HepG2 (cell line): ENCODE data around the gene ANKFY1. TPM values are rescaled to one million over a fixed set of nuclear protein-coding genes. Genes with fewer than 3 reads are reported as not detected.

Experiments
- ATAC-seq: fragments of 200-7000 bp; cut with Tn5 transposase; 3 replicates; pipeline ENCODE4 v1.9.1; 2020; ENCODE audit warnings: mild to moderate bottlenecking, moderate library complexity
- BruUV-seq: library from RNA; stranded (reverse); fragments of 400-500 nt; replicated peaks from 2 replicates; lab custom pipeline; 2021; lab: Mats Ljungman, UMichigan
- CTCF ChIA-PET: fragments of 300-600 bp; formaldehyde crosslinking; extraction: SDS; loops from one replicate; lab custom pipeline; 2021; ENCODE audit warnings: low total read pairs, inconsistent platforms, low intra/inter-chr PET ratio; lab: Yijun Ruan, JAX
- POLR2A ChIA-PET: fragments of 350-600 bp; sonication (Branson Sonifier 250); formaldehyde crosslinking; loops from one replicate; lab custom pipeline; 2020; ENCODE audit warnings: antibody characterized with exemption, inconsistent platforms; lab: Yijun Ruan, JAX
- DNase-seq: peaks from one replicate; pipeline ENCODE4 v3.0.0-alpha.2; 2015; ENCODE audit warnings: low spot score
- FAIRE-seq: peaks from 3 replicates; lab custom pipeline; 2011; peaks lifted over from hg19 to GRCh38; lab: Jason Lieb, UNC
- H2AFZ ChIP-seq: one replicate; pipeline ENCODE4 v1.6.1; 2011; ENCODE audit warnings: low read length, inconsistent platforms
- H3K27ac ChIP-seq: fragments of 300-600 bp; 3 replicates; pipeline ENCODE4 v1.8.0; 2011; ENCODE audit warnings: mixed run types, mild to moderate bottlenecking, mixed read lengths, low read length, inconsistent platforms; ENCODE audit not compliant: insufficient read depth; ENCODE audit errors: extremely low read length
- H3K27me3 ChIP-seq, 2 experiments: fragments of 200-600 bp in 1 of 2; 2 replicates in 1 of 2; 3 replicates in 1 of 2; pipeline versions ENCODE4 v1.6.0 to v1.8.0; 2011; ENCODE audit warnings: low read length in 2 of 2, mild to moderate bottlenecking in 2 of 2, moderate library complexity in 2 of 2, inconsistent platforms in 1 of 2; ENCODE audit not compliant: insufficient read depth in 2 of 2, control insufficient read depth in 1 of 2
- H3K36me3 ChIP-seq, 2 experiments: fragments of 200-600 bp in 1 of 2; replicated peaks in 1 of 2; 2 replicates in 1 of 2; 3 replicates in 1 of 2; pipeline versions ENCODE4 v1.5.1 to v1.8.0; 2011; ENCODE audit warnings: low read length in 2 of 2, inconsistent platforms in 1 of 2; ENCODE audit not compliant: insufficient read depth in 2 of 2, control insufficient read depth in 1 of 2
- H3K4me1 ChIP-seq: 2 replicates; pipeline ENCODE4 v1.5.1; 2012; ENCODE audit warnings: low read length, inconsistent platforms; ENCODE audit not compliant: insufficient read depth
- H3K4me2 ChIP-seq: 2 replicates; pipeline ENCODE4 v1.6.0; 2011; ENCODE audit warnings: low read depth, low read length, inconsistent platforms
- H3K4me3 ChIP-seq, 3 experiments: fragments of 200-600 bp in 1 of 3; sonication (generic), shearing (Covaris generic) in 1 of 3; replicated peaks in 1 of 3; 2 replicates each; pipeline ENCODE4 v1.5.1; 2011 to 2016; ENCODE audit warnings: low read length in 3 of 3, inconsistent platforms in 2 of 3, low read depth in 2 of 3, mild to moderate bottlenecking in 2 of 3, control low read depth in 1 of 3, mixed read lengths in 1 of 3; ENCODE audit not compliant: insufficient read depth in 1 of 3
- H3K79me2 ChIP-seq: one replicate; pipeline ENCODE4 v1.6.1; 2011; ENCODE audit warnings: low read length, inconsistent platforms; ENCODE audit not compliant: insufficient read depth
- H3K9ac ChIP-seq: 2 replicates; pipeline ENCODE4 v1.6.0; 2011; ENCODE audit warnings: mild to moderate bottlenecking, low read depth, low read length, inconsistent platforms; ENCODE audit not compliant: insufficient read depth
- H3K9me3 ChIP-seq: 2 replicates; pipeline ENCODE4 v1.5.1; 2012; ENCODE audit warnings: mild to moderate bottlenecking, low read length
- H4K20me1 ChIP-seq: 2 replicates; pipeline ENCODE4 v1.6.0; 2011; ENCODE audit warnings: inconsistent platforms, mild to moderate bottlenecking, low read length, moderate library complexity; ENCODE audit not compliant: insufficient read depth
- NBN ChIP-seq: fragments of 450-650 bp; conservative IDR thresholded peaks from 2 replicates; pipeline ENCODE4 v1.6.1; 2017
- SIX4 ChIP-seq: sonication (generic); formaldehyde crosslinking; IDR thresholded peaks from 2 replicates; pipeline ENCODE4 v1.4.0; 2020; ENCODE audit warnings: missing genetic modification reagents
- ZNF292 ChIP-seq: sonication (generic); formaldehyde crosslinking; IDR thresholded peaks from 2 replicates; pipeline ENCODE4 v1.8.1; 2022; ENCODE audit warnings: mild to moderate bottlenecking, low read depth, missing genetic modification reagents, borderline replicate concordance
- ZNF687 ChIP-seq: sonication (generic); formaldehyde crosslinking; IDR thresholded peaks from 2 replicates; pipeline ENCODE4 v1.5.1; 2020; ENCODE audit warnings: mild to moderate bottlenecking, missing genetic modification reagents, moderate library complexity
- WGBS: methylation state at CpG from one replicate; pipeline ENCODE4 v1.1.6; 2017; ENCODE audit warnings: low lambda C conversion rate; 5-methylcytosine and 5-hydroxymethylcytosine counted together
- in situ Hi-C: cut with HindIII; loops from 2 replicates; pipeline ENCODE4 v1.10.0; 2017; ENCODE audit warnings: low pct_unique_long_range_greater_than_20kb; ENCODE audit not compliant: extremely low pct_ligation_motif_present
- intact Hi-C: fragments of 100-400 bp; cut with micrococcal nuclease; formaldehyde crosslinking; loops from one replicate; pipeline ENCODE4 v1.10.0; 2022; ENCODE audit not compliant: unreplicated experiment
- polyA plus RNA-seq, 8 experiments: library from polyadenylated mRNA; depleted of rRNA in 3 of 8; stranded (reverse) in 7 of 8; unstranded in 1 of 8; fragments of >200 nt; fragmentation: Illumina TruSeq in 4 of 8; extraction: Trizol in 4 of 8; gene quantifications; 2 replicates each; pipeline versions ENCODE4 v1.2.1 to v1.2.3, GENCODE V29; 2011 to 2016; ENCODE audit warnings: low read depth in 4 of 8, missing spikeins in 1 of 8, mixed read lengths in 1 of 8; ENCODE audit not compliant: insufficient read depth in 1 of 8
- total RNA-seq, 5 experiments: library from RNA; depleted of rRNA; stranded (reverse); fragments of >200 nt; fragmentation: Illumina TruSeq; extraction: Trizol; gene quantifications; 2 replicates each; pipeline ENCODE4 v1.2.3, GENCODE V29; 2016; ENCODE audit warnings: low read depth in 1 of 5
- TF ChIP-seq, protein P1 (sequence below): sonication (generic); formaldehyde crosslinking; IDR thresholded peaks from 2 replicates; pipeline ENCODE4 v1.4.0; 2020; ENCODE audit warnings: missing genetic modification reagents

ANKFY1 gene
- total and polyA plus RNA-seq, 2 of the 13 experiments (the other 11 are each of a cell fraction or from before 2014, with no cell fraction given) = 11.9 to 16.8 TPM

GRCh38 chr17:4175921-4176807 lies 87.6 kb downstream of the ANKFY1 start:
- no TSS peak for BruUV-seq
- DNase-seq (no peak), FAIRE-seq (no peak), ATAC-seq (peak; percentile 31; the same call in 2 of the 3 replicates)
- in situ Hi-C loops = no loop called here
- Histone ChIP-seq H3K9ac (no peak overlapping the region), H3K27ac (no peak overlapping the region), H3K4me2 (no peak overlapping the region), H4K20me1 (no peaks in the 10 kb centered on the region), H3K27me3 (no peaks in the 10 kb centered on the region), H3K4me3 (no peak overlapping the region), H3K36me3 (peaks cover 43 to 89% of the 10 kb centered on the region in 2 experiments), H3K4me1 (peaks cover 16% of the 10 kb centered on the region), H3K9me3 (no peaks in the 10 kb centered on the region), H2AFZ (no peak overlapping the region), H3K79me2 (no peaks in the 10 kb centered on the region)
- ChIA-PET CTCF (no interaction called here), POLR2A (no interaction called here)
- WGBS = 87% methylated on average over 23 of the region's 25 CpGs
- TF ChIP-seq NBN (no peak), SIX4 (CRISPR knock-in tag) (0 out of 2 replicates have a peak, but pooled peaks have one; percentile 38), ZNF687 (CRISPR knock-in tag) (peak; percentile 38), ZNF292 (0 out of 2 replicates have a peak, but pooled peaks have one; percentile 22)
- TF ChIP-seq, protein P1, sequence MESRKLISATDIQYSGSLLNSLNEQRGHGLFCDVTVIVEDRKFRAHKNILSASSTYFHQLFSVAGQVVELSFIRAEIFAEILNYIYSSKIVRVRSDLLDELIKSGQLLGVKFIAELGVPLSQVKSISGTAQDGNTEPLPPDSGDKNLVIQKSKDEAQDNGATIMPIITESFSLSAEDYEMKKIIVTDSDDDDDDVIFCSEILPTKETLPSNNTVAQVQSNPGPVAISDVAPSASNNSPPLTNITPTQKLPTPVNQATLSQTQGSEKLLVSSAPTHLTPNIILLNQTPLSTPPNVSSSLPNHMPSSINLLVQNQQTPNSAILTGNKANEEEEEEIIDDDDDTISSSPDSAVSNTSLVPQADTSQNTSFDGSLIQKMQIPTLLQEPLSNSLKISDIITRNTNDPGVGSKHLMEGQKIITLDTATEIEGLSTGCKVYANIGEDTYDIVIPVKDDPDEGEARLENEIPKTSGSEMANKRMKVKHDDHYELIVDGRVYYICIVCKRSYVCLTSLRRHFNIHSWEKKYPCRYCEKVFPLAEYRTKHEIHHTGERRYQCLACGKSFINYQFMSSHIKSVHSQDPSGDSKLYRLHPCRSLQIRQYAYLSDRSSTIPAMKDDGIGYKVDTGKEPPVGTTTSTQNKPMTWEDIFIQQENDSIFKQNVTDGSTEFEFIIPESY = peak; percentile 84
- intact Hi-C loops = no loop called here
